B cell (primary cell): ENCODE results near the gene RAPGEF6. TPM values are rescaled to one million over a fixed set of nuclear protein-coding genes. Genes with fewer than 3 reads are reported as not detected.

Experiments
- ATAC-seq: fragments of 200-7000 bp; cut with Tn5 transposase; one replicate; pipeline ENCODE4 v1.10.0; 2021; ENCODE audit warnings: low read depth, mild to moderate bottlenecking, moderate number of reproducible peaks, moderate library complexity
- CTCF ChIA-PET: fragments of 350-600 bp; sonication (Branson Sonifier 250); formaldehyde crosslinking; loops from one replicate; lab custom pipeline; 2021; ENCODE audit warnings: antibody characterized with exemption, inconsistent platforms; lab: Charles Lee
- POLR2A ChIA-PET: fragments of 350-600 bp; sonication (Branson Sonifier 250); formaldehyde crosslinking; loops from one replicate; lab custom pipeline; 2021; ENCODE audit warnings: antibody characterized with exemption; lab: Charles Lee
- DNase-seq: peaks from one replicate; pipeline ENCODE4 v3.0.0; 2013
- H2AFZ ChIP-seq: 2 replicates; pipeline ENCODE4 v1.6.1; 2012; ENCODE audit warnings: mild to moderate bottlenecking, low read depth, low read length; ENCODE audit not compliant: insufficient read depth, poor library complexity, severe bottlenecking
- H3K27ac ChIP-seq, 2 donors: 1 replicate in 1 of 2; 2 replicates in 1 of 2; pipeline ENCODE4 v1.5.1; 2012 to 2013; ENCODE audit warnings: low read length in 2 of 2, mild to moderate bottlenecking in 2 of 2, moderate library complexity in 1 of 2
- H3K27me3 ChIP-seq, 4 experiments: fragments of 200-600 bp in 1 of 4; sonication (generic) in 1 of 4; replicated peaks in 1 of 4; 1 replicate in 2 of 4; 2 replicates in 2 of 4; pipeline versions ENCODE4 v1.6.1 to v1.7.0; 2013 to 2016; ENCODE audit warnings: low read length in 3 of 4, mild to moderate bottlenecking in 2 of 4, mixed read lengths in 1 of 4, moderate library complexity in 1 of 4; ENCODE audit not compliant: insufficient read depth in 4 of 4, control insufficient read depth in 3 of 4; ENCODE audit errors: control extremely low read depth in 1 of 4
- H3K36me3 ChIP-seq, 2 experiments: replicated peaks in 1 of 2; 1 replicate in 1 of 2; 2 replicates in 1 of 2; pipeline versions ENCODE4 v1.6.1 to v1.7.1; 2013; ENCODE audit warnings: low read length in 1 of 2; ENCODE audit not compliant: insufficient read depth in 2 of 2, control insufficient read depth in 1 of 2; ENCODE audit errors: control extremely low read depth in 1 of 2, extremely low read depth in 1 of 2
- H3K4me1 ChIP-seq, 2 donors: fragments of 200-600 bp in 1 of 2; sonication (generic) in 1 of 2; 1 replicate in 1 of 2; 2 replicates in 1 of 2; pipeline versions ENCODE4 v1.5.1 to v1.6.1; 2013 to 2017; ENCODE audit warnings: low read length in 2 of 2; ENCODE audit not compliant: control insufficient read depth in 2 of 2, insufficient read depth in 2 of 2
- H3K4me2 ChIP-seq: replicated peaks from 2 replicates; pipeline ENCODE3; 2012; ENCODE audit warnings: mild to moderate bottlenecking, low read depth, low read length; ENCODE audit not compliant: poor library complexity, severe bottlenecking
- H3K4me3 ChIP-seq, 5 experiments: fragments of 200-600 bp in 1 of 5; sonication (generic) in 1 of 5; 1 replicate in 3 of 5; 2 replicates in 2 of 5; pipeline versions ENCODE4 v1.5.1 to v1.7.0; 2011 to 2016; ENCODE audit warnings: low read length in 4 of 5, mild to moderate bottlenecking in 4 of 5, low read depth in 2 of 5, control low read depth in 1 of 5, moderate library complexity in 1 of 5; ENCODE audit not compliant: insufficient read depth in 1 of 5; ENCODE audit errors: control extremely low read depth in 1 of 5, extremely low read depth in 1 of 5
- H3K79me2 ChIP-seq: fragments of 200-600 bp; sonication (generic); one replicate; pipeline ENCODE4 v1.6.0; 2016; ENCODE audit warnings: low read length; ENCODE audit not compliant: control insufficient read depth, insufficient read depth
- H3K9ac ChIP-seq: fragments of 200-600 bp; sonication (generic); 2 replicates; pipeline ENCODE4 v1.6.1; 2017; ENCODE audit warnings: mild to moderate bottlenecking, low read length, moderate library complexity
- H3K9me3 ChIP-seq, 3 donors: one replicate each; pipeline versions ENCODE4 v1.6.1 to v1.7.1; 2013; ENCODE audit warnings: low read length in 2 of 3; ENCODE audit not compliant: control insufficient read depth in 2 of 3, insufficient read depth in 1 of 3; ENCODE audit errors: control extremely low read depth in 1 of 3
- H4K20me1 ChIP-seq: 2 replicates; pipeline ENCODE4 v1.6.0; 2012; ENCODE audit warnings: mild to moderate bottlenecking, low read length; ENCODE audit not compliant: insufficient read depth, control insufficient read depth, poor library complexity, severe bottlenecking
- H3K27ac Mint-ChIP-seq: one replicate; pipeline ENCODE4 v1.8.0; 2021; ENCODE audit warnings: mixed read lengths
- H3K27me3 Mint-ChIP-seq: one replicate; pipeline ENCODE4 v1.8.0; 2021; ENCODE audit warnings: mixed read lengths
- H3K4me1 Mint-ChIP-seq: one replicate; pipeline ENCODE4 v1.8.0; 2021; ENCODE audit warnings: mixed read lengths
- H3K4me3 Mint-ChIP-seq: one replicate; pipeline ENCODE4 v1.8.0; 2021; ENCODE audit warnings: mixed read lengths
- H3K9me3 Mint-ChIP-seq: one replicate; pipeline ENCODE4 v1.8.0; 2022; ENCODE audit warnings: mixed read lengths; ENCODE audit not compliant: insufficient read depth
- EZH2 ChIP-seq: IDR thresholded peaks from 2 replicates; pipeline ENCODE4 v1.6.1; 2012; ENCODE audit warnings: borderline replicate concordance, low read depth, mild to moderate bottlenecking, moderate library complexity, low read length; ENCODE audit not compliant: insufficient read depth, poor library complexity, severe bottlenecking
- WGBS: methylation state at CpG from one replicate; pipeline ENCODE4 v1.1.5; 2013; ENCODE audit warnings: missing lambda C conversion rate; ENCODE audit not compliant: insufficient coverage; 5-methylcytosine and 5-hydroxymethylcytosine counted together
- intact Hi-C: fragments of 100-400 bp; cut with micrococcal nuclease; formaldehyde crosslinking; loops from one replicate; pipeline ENCODE4 v1.10.0; 2022
- polyA plus RNA-seq: library from polyadenylated mRNA; depleted of rRNA; stranded (reverse); fragments of >200 nt; gene quantifications from 2 replicates; pipeline ENCODE4 v1.2.3, GENCODE V29; 2012
- total RNA-seq, 2 donors: library from RNA; stranded (reverse); fragments of 120-200 nt in 1 of 2; gene quantifications; 1 replicate in 1 of 2; 2 replicates in 1 of 2; pipeline versions ENCODE4 v1.2.3 to v1.2.4, GENCODE V29; 2013 to 2022
- TF ChIP-seq, protein P1 (sequence below): fragments of 200-600 bp; IDR thresholded peaks from one replicate; pipeline ENCODE4 v1.8.0; 2022; ENCODE audit warnings: antibody characterized with exemption, mild to moderate bottlenecking

The RAPGEF6 gene
- total and polyA plus RNA-seq, 2 donors (not counting 1 experiment from before 2014, with no cell fraction given): 9.8 to 56.2 TPM

DNA sequence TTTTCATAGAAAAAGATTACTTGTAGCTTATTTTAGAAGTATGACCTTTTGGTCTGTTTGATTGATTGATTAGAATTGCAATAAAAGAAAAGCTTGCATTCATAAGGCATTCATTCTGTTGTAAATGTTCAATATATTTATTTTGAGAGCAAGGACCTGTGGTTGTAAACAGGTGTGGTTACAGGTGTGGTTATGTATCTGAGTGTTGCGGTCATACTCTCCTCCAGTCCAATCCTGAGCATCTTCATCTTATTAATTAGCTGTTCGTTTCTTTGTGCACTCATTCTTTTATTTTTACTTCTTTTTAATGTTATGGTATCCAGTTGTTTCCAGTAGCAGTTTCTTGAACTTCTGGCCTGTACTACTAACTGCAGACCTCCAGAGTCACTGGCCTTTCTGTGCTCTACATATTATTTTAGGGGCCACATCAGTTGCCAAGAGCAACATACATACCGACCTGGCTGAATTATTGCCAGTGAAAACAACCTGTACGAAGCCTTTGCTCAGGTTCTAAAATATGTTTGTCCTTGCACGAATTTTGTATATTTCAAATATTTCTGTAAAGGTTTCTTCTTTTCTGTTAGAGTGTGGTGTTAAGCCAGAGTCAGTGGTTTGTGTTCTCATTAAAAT is 242.4 kb downstream of the RAPGEF6 start:
- intact Hi-C loops: no loop called here
- CTCF ChIA-PET: no interaction called here

DNA sequence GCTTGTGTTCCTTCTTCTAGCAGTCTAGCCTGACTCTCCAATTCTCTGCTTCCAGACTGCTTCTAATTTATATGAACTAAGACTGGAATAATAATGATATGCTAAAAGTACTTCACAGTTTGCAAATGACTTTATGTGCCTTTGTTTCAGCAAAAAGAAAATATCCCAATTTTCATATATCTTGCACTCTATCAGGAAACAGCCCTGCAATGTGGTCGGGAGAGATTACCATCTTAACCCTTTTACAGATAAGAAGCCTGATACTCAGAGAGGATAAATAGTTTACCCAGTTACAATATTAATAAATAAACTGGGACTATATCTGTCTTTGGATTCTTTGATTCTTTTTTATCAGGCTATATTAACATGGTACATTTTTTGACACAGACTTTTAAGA is 245.2 kb downstream of the RAPGEF6 start:
- ChIA-PET POLR2A (no interaction called here), CTCF (no interaction called here)
- Histone ChIP-seq H3K4me1 (peaks cover 14 to 18% of the 10 kb centered on the region in 2 donors), H3K27me3 (no peaks in the 10 kb centered on the region), H2AFZ (no peak overlapping the region), H3K4me2 (no peak overlapping the region), H3K9me3 (no peaks in the 10 kb centered on the region), H3K4me3 (no peak overlapping the region), H3K27ac (peak overlapping the region in 1 of 2 donors; percentile 45), H4K20me1 (no peaks in the 10 kb centered on the region), H3K36me3 (peaks cover 10 to 73% of the 10 kb centered on the region in 2 experiments), H3K79me2 (peaks cover 56% of the 10 kb centered on the region), H3K9ac (no peak overlapping the region)
- ATAC-seq (no peak), DNase-seq (no peak)
- Mint-ChIP-seq H3K27me3 (no peaks in the 10 kb centered on the region), H3K9me3 (no peaks in the 10 kb centered on the region), H3K4me1 (peaks cover 41% of the 10 kb centered on the region), H3K27ac (peak overlapping the region; percentile 73), H3K4me3 (no peak overlapping the region)
- no peak for TF ChIP-seq EZH2
- TF ChIP-seq, protein P1, sequence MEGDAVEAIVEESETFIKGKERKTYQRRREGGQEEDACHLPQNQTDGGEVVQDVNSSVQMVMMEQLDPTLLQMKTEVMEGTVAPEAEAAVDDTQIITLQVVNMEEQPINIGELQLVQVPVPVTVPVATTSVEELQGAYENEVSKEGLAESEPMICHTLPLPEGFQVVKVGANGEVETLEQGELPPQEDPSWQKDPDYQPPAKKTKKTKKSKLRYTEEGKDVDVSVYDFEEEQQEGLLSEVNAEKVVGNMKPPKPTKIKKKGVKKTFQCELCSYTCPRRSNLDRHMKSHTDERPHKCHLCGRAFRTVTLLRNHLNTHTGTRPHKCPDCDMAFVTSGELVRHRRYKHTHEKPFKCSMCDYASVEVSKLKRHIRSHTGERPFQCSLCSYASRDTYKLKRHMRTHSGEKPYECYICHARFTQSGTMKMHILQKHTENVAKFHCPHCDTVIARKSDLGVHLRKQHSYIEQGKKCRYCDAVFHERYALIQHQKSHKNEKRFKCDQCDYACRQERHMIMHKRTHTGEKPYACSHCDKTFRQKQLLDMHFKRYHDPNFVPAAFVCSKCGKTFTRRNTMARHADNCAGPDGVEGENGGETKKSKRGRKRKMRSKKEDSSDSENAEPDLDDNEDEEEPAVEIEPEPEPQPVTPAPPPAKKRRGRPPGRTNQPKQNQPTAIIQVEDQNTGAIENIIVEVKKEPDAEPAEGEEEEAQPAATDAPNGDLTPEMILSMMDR: no peak
- WGBS: no CpG with 5 or more reads among the region's 1 CpG
- intact Hi-C loops: loop anchor here (10.0 kb wide), 1 partner anchor 245 kb away; the partner anchor contains the start of gene RAPGEF6

More for the DNA sequence above, 242.4 kb downstream of the RAPGEF6 start:
- Histone ChIP-seq H3K27ac (peak overlapping the region; percentile 77 to 89), H3K4me2 (no peak overlapping the region), H3K4me1 (peaks cover 19 to 22% of the 10 kb centered on the region in 2 donors), H3K9ac (no peak overlapping the region), H3K9me3 (no peaks in the 10 kb centered on the region), H3K4me3 (no peak overlapping the region), H3K27me3 (no peaks in the 10 kb centered on the region), H4K20me1 (no peaks in the 10 kb centered on the region), H3K36me3 (peaks cover 2 to 77% of the 10 kb centered on the region in 2 experiments), H3K79me2 (peaks cover 39% of the 10 kb centered on the region), H2AFZ (no peak overlapping the region)
- Mint-ChIP-seq H3K27ac (peak overlapping the region; percentile 85), H3K9me3 (no peaks in the 10 kb centered on the region), H3K4me1 (peaks cover 60% of the 10 kb centered on the region), H3K4me3 (no peak overlapping the region), H3K27me3 (no peaks in the 10 kb centered on the region)
- DNase-seq (no peak), ATAC-seq (no peak)
- WGBS: 89% methylated on average over 2 of the region's 5 CpGs
- TF ChIP-seq EZH2: no peak
- TF ChIP-seq, protein P1: no peak
- POLR2A ChIA-PET: interaction anchor here (0.6 kb wide), 1 partner anchor 18 kb away, joined by 3 read pairs; no protein-coding TSS in a partner anchor
